Esophagus squamous epithelium (tissue), 5 donors: ENCODE data around the gene LTK. TPM values are rescaled to one million over a fixed set of nuclear protein-coding genes. Genes with fewer than 3 reads are reported as not detected.

Experiments
- DNase-seq: peaks from one replicate; lab custom pipeline; 2025; lab: John Stamatoyannopoulos, UW
- H3K27ac ChIP-seq, 4 donors: fragments of 200-600 bp; sonication (generic); one replicate each; pipeline ENCODE4 v1.5.1; 2016 to 2019; ENCODE audit warnings: mild to moderate bottlenecking in 1 of 4
- H3K27me3 ChIP-seq, 4 donors: fragments of 200-600 bp; sonication (generic); 1 replicate in 3 of 4; 2 replicates in 1 of 4; pipeline versions ENCODE4 v1.5.1 to v1.6.0; 2017 to 2021; ENCODE audit warnings: antibody characterized with exemption in 1 of 4
- H3K36me3 ChIP-seq, 3 donors: fragments of 200-600 bp; sonication (generic); one replicate each; pipeline ENCODE4 v1.5.1; 2016 to 2019
- H3K4me1 ChIP-seq, 3 donors: fragments of 200-600 bp; sonication (generic); one replicate each; pipeline ENCODE4 v1.5.1; 2017 to 2019
- H3K4me3 ChIP-seq, 4 donors: fragments of 200-600 bp; sonication (generic); 1 replicate in 3 of 4; 2 replicates in 1 of 4; pipeline ENCODE4 v1.5.1; 2016 to 2019; ENCODE audit warnings: mild to moderate bottlenecking in 2 of 4, moderate library complexity in 1 of 4
- H3K9me3 ChIP-seq, 3 donors: fragments of 200-600 bp; sonication (generic); one replicate each; pipeline ENCODE4 v1.5.1; 2016 to 2019
- POLR2A ChIP-seq, 4 donors: fragments of 450-650 bp; IDR thresholded peaks; one replicate each; pipeline ENCODE4 v1.6.1; 2017; ENCODE audit warnings: antibody characterized with exemption in 4 of 4, mild to moderate bottlenecking in 4 of 4, moderate library complexity in 3 of 4
- WGBS, 2 donors: methylation state at CpG; one replicate each; pipeline ENCODE4 v1.1.5; 2018; 5-methylcytosine and 5-hydroxymethylcytosine counted together
- intact Hi-C: fragments of 100-400 bp; cut with DNase I; formaldehyde crosslinking; loops from one replicate; pipeline ENCODE4 v1.15.0; 2022
- total RNA-seq, 4 donors: library from RNA; depleted of rRNA; stranded (reverse); fragments of >200 nt; gene quantifications; one replicate each; pipeline ENCODE4 v1.1.0, GENCODE V29; 2016
- TF ChIP-seq, protein P1 (sequence below), 6 experiments: fragments of 450-650 bp in 4 of 6; fragments of 200-600 bp in 2 of 6; sonication (generic) in 2 of 6; IDR thresholded peaks; one replicate each; pipeline ENCODE4 v1.5.1; 2016 to 2019; ENCODE audit warnings: antibody characterized with exemption in 6 of 6, mild to moderate bottlenecking in 4 of 6, moderate library complexity in 4 of 6
- donor health status: DM: yes; HTN: yes; CAD: no.

Gene LTK
- total RNA-seq, result under 1 TPM in 2 of 4 donors, not detected in 2; 0.38 to 0.82 TPM

DNA sequence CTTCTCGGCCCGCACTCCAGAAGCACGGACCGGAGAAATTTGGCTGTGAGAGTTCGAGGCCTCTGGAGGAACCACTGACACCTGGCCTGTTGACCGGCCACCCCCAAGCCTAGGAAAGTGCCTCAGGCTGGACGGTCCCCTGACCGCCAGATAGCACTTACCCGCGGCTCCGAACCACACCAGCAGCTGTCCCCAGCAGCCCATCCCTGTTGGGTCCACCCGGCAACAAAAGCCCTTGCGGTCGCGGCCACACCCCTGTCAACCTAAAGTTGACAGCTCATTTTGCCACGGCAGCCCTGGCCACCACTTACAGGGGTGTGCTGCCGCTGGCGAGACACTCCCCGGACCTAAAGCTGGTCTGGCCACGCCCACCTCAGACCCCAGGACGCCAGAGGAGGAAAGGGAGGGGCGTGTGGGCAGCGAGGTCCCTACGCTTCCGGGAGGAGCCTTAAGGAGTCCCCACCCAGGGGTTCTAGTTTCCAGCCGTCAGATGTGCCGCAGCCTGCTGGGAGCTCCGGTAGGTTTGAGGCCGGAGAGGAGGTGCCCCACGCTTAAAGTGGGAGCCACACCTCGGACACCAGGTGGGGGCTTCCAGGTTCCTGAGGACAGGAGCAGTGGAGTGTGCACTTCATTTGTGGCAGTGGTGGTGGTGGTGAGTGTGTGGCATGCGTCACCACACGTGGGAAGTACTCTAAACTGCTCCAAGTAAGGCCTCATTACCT lies at the start of gene LTK:
Gene LTK, minus strand, starts transcription at position 322 of the 722 bp plus-strand sequence. Its CDS starts 118 bp downstream, at position 204.
- no peak within 1 kb of the TSS for H3K27ac ChIP-seq
- 5% methylated on average over 11 of the region's 33 CpGs; no CpG with 5 or more reads in 1 of the 2 donors for WGBS, 2 donors
- H3K27me3 ChIP-seq, result peaks cover 7 to 60% (median 21%) of the 10 kb centered on the region in 4 donors
- no peak for TF ChIP-seq POLR2A (IDR thresholded peaks at IDR 0.05)
- TF ChIP-seq, protein P1, sequence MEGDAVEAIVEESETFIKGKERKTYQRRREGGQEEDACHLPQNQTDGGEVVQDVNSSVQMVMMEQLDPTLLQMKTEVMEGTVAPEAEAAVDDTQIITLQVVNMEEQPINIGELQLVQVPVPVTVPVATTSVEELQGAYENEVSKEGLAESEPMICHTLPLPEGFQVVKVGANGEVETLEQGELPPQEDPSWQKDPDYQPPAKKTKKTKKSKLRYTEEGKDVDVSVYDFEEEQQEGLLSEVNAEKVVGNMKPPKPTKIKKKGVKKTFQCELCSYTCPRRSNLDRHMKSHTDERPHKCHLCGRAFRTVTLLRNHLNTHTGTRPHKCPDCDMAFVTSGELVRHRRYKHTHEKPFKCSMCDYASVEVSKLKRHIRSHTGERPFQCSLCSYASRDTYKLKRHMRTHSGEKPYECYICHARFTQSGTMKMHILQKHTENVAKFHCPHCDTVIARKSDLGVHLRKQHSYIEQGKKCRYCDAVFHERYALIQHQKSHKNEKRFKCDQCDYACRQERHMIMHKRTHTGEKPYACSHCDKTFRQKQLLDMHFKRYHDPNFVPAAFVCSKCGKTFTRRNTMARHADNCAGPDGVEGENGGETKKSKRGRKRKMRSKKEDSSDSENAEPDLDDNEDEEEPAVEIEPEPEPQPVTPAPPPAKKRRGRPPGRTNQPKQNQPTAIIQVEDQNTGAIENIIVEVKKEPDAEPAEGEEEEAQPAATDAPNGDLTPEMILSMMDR (IDR thresholded peaks at IDR 0.05), result no peak
- peaks cover 21 to 36% (median 27%) of the 10 kb centered on the region in 3 donors for H3K4me1 ChIP-seq
- no peaks in the 10 kb centered on the region for H3K9me3 ChIP-seq
- peak within 1 kb of the TSS; percentile 2 to 60 (median 40) for H3K4me3 ChIP-seq
- intact Hi-C loops, result no loop called here
- peaks cover 0 to 11% (median 0%) of the 10 kb centered on the region in 3 donors for H3K36me3 ChIP-seq
- no peak for DNase-seq

- no CpG with 5 or more reads among the region's 4 CpGs for WGBS, 2 donors
- Histone ChIP-seq H3K27ac (no peak overlapping the region), H3K4me3 (no peak overlapping the region), H3K27me3 (no peaks in the 10 kb centered on the region), H3K36me3 (peaks cover 0 to 54% (median 0%) of the 10 kb centered on the region in 3 donors), H3K9me3 (no peaks in the 10 kb centered on the region), H3K4me1 (peaks cover 12 to 38% (median 23%) of the 10 kb centered on the region in 3 donors)
- DNase-seq, result no peak
- TF ChIP-seq, protein P1 (IDR thresholded peaks at IDR 0.05), result no peak
- no peak for TF ChIP-seq POLR2A (IDR thresholded peaks at IDR 0.05)
- intact Hi-C loops, result no loop called here
Measured at GRCh38 chr15:41562784-41563198, 49.2 kb upstream of the LTK start.

DNA sequence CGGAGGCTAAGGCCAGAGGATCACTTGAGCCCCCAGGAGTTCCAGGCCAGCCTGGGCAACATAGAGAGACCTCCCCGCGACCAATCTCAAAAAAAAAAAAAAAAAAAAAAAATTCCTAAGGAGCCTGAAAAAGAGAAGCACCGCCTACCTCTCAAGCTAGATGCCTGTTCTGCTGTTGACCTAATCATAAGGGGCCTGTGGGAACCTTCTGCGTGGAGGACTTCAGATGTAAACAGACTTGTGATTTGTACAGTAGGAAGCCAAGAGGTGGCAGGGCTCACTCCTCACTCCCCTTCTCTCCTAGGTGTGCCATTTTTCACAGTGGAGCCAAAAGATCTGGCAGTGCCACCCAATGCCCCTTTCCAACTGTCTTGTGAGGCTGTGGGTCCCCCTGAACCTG lies 48.6 kb upstream of the LTK start:
- Histone ChIP-seq H3K27ac (peak overlapping the region in 1 of 4 donors; percentile 21), H3K27me3 (no peaks in the 10 kb centered on the region), H3K9me3 (no peaks in the 10 kb centered on the region), H3K4me3 (no peak overlapping the region), H3K4me1 (peaks cover 15 to 43% (median 26%) of the 10 kb centered on the region in 3 donors), H3K36me3 (peaks cover 0 to 54% (median 0%) of the 10 kb centered on the region in 3 donors)
- 55 to 70% methylated on average over 3 to 5 of the region's 5 CpGs for WGBS, 2 donors
- TF ChIP-seq POLR2A (IDR thresholded peaks at IDR 0.05), result no peak
- TF ChIP-seq, protein P1 (IDR thresholded peaks at IDR 0.05), result no peak
- DNase-seq, result no peak
- intact Hi-C loops, result no loop called here

DNA sequence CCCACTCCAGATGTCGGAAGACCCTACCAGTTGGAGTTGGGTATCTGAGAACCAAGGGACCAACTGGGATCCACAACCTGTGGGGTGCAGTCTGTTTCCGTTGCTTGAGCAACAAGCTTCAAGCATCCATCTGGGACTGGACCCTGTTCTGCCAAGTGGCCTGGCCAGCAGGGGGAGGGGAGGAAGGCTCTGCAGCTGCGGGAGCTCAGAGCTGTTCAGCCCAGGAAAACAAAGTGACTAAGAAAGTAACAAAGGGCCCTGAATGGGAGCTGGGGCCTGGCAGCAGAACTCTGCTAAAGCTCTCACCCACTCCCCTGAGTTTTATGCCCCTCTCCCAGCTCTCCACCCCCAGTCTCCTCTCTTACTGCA lies 48.1 kb upstream of the LTK start:
- 61 to 67% methylated on average over 1 to 2 of the region's 3 CpGs for WGBS, 2 donors
- intact Hi-C loops, result no loop called here
- Histone ChIP-seq H3K27ac (peak overlapping the region in 2 of 4 donors; percentile 9 to 21), H3K4me3 (no peak overlapping the region), H3K27me3 (no peaks in the 10 kb centered on the region), H3K4me1 (peaks cover 15 to 44% (median 26%) of the 10 kb centered on the region in 3 donors), H3K9me3 (no peaks in the 10 kb centered on the region), H3K36me3 (peaks cover 0 to 49% (median 0%) of the 10 kb centered on the region in 3 donors)
- TF ChIP-seq POLR2A (IDR thresholded peaks at IDR 0.05), result no peak
- TF ChIP-seq, protein P1 (IDR thresholded peaks at IDR 0.05), result no peak
- DNase-seq, result no peak

DNA sequence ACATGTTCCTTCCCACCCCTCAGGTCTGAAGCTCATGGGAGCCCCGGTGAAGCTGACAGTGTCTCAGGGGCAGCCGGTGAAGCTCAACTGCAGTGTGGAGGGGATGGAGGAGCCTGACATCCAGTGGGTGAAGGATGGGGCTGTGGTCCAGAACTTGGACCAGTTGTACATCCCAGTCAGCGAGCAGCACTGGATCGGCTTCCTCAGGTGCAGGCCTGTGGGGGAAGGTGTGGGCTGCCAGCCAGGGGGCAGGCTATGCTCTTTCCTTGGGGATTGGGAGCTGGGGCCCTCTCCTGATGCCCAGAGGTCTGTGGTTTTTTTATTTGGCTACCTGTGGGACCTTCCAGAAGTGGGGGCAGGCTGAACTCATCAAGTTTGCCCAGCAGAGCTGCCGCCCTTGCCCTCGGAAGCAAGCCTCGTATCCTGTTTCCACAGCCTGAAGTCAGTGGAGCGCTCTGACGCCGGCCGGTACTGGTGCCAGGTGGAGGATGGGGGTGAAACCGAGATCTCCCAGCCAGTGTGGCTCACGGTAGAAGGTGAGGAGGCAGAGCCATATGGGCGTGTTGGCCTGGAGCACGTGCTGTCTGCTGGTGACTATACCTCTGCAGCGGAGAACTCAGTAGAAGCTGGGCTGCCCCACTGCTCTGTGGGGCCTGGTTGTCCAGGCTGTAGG lies 47.6 kb upstream of the LTK start:
- intact Hi-C loops, result no loop called here
- peaks cover 0 to 48% (median 0%) of the 10 kb centered on the region in 3 donors for H3K36me3 ChIP-seq
- H3K4me3 ChIP-seq, result no peak overlapping the region
- no peaks in the 10 kb centered on the region for H3K9me3 ChIP-seq
- H3K27me3 ChIP-seq, result no peaks in the 10 kb centered on the region
- H3K27ac ChIP-seq, result peak overlapping the region in 2 of 4 donors; percentile 9 to 33
- WGBS, 2 donors, result 90 to 100% methylated on average over 1 to 2 of the region's 16 CpGs
- no peak for DNase-seq
- peaks cover 15 to 44% (median 26%) of the 10 kb centered on the region in 3 donors for H3K4me1 ChIP-seq
- TF ChIP-seq, protein P1 (IDR thresholded peaks at IDR 0.05), result no peak
- TF ChIP-seq POLR2A (IDR thresholded peaks at IDR 0.05), result no peak
